Gastrocnemius medialis (tissue), 4 donors: ENCODE measurements around the gene PRKG1.

Experiments used
- CTCF ChIP-seq, 5 experiments: fragments of 450-650 bp in 3 of 5; fragments of 200-600 bp in 2 of 5; sonication (generic) in 2 of 5; IDR thresholded peaks in 4 of 5; conservative IDR thresholded peaks in 1 of 5; 1 replicate in 4 of 5; 2 replicates in 1 of 5; pipeline ENCODE4 v1.5.1; 2016 to 2019; ENCODE audit warnings: antibody characterized with exemption in 5 of 5, mild to moderate bottlenecking in 3 of 5, moderate library complexity in 3 of 5
- POLR2A ChIP-seq, 2 donors: fragments of 450-650 bp; IDR thresholded peaks; one replicate each; pipeline ENCODE4 v1.6.1; 2017; ENCODE audit warnings: antibody characterized with exemption in 2 of 2, mild to moderate bottlenecking in 2 of 2, moderate library complexity in 2 of 2

- TF ChIP-seq CTCF (IDR thresholded peaks at IDR 0.05 in 4 of 5, conservative IDR thresholded peaks at IDR 0.05 in 1 of 5) = no peak
- no peak for TF ChIP-seq POLR2A (IDR thresholded peaks at IDR 0.05)
These were observed 631.5 kb downstream of the PRKG1 start for GRCh38 chr10:51705774-51706173.
